ENCODE data around the gene MCC.

The MCC gene

DNA sequence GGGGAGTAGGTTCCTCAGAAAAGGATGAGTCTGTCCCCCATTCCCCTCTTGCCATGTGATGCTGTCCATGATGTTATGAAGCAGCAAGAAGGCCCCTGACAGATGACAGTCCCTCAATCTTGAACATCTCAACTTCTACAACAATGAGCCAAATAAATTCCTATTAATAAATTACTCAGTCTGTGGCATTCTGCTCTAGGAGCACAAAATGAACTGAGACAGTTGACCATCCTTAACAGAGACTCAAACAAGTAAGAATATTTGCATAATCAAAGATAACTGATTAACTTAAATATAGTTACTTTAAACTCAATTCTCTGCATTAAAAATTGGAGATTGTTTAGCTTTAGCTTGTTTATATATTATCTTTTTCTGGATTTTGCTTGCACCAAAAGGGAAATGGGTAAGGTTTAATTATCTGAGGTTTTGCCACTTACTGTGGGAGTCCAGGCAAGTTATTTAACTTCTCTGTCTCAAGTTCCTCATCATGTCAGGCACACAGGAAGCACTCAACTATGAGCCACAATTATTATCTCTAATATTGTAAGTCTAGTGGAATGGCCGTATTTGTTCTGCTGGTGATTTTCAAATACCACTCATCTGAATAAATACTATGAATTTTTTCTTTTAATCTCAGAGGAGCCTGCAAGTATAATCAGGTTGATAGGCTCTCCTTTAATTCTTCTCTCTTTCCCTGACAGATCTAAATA, 216.4 kb downstream of the MCC start:
- no peak for DNase-seq (ENCODE audit: low read depth, low spot score)

DNA sequence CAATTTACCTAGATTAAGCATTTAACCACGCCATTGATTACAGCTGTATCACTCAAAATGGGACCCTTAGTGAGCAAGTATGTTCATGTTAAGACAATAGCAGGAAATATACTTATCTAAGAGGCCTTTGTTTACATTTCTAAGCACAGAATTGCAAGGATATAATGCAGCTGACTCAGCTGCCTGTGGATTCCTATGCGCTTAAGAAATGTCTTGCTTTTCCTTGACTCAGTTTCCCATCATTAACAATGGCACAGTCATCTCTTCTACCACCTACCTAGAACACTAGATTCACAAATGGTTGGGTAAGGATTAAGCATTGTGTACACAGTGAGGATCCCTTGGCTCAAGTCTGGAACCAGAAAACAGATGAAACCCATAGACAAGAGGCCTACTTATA, 217.2 kb downstream of the MCC start:
- DNase-seq (ENCODE audit: low read depth, low spot score) = no peak

DNA sequence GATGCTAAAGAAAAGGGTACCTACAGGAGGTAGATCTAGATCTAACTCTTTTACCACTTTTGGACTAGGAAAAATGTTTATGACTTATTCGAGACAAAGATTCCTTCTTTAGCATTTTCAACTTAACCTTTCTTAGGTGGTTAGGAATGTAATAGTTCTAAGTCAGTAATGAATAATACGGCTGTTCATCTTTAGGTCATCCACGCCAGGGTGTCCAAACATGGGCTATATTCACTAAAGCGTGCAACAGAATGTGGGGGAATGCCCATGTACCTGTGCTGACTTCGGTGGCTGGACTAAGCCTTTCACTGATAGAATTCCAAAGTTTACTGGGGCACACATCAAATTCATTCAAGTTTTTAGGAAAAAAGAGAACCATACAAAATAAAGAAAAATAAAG, 218.2 kb downstream of the MCC start:
- DNase-seq (ENCODE audit: low read depth, low spot score) = no peak

DNA sequence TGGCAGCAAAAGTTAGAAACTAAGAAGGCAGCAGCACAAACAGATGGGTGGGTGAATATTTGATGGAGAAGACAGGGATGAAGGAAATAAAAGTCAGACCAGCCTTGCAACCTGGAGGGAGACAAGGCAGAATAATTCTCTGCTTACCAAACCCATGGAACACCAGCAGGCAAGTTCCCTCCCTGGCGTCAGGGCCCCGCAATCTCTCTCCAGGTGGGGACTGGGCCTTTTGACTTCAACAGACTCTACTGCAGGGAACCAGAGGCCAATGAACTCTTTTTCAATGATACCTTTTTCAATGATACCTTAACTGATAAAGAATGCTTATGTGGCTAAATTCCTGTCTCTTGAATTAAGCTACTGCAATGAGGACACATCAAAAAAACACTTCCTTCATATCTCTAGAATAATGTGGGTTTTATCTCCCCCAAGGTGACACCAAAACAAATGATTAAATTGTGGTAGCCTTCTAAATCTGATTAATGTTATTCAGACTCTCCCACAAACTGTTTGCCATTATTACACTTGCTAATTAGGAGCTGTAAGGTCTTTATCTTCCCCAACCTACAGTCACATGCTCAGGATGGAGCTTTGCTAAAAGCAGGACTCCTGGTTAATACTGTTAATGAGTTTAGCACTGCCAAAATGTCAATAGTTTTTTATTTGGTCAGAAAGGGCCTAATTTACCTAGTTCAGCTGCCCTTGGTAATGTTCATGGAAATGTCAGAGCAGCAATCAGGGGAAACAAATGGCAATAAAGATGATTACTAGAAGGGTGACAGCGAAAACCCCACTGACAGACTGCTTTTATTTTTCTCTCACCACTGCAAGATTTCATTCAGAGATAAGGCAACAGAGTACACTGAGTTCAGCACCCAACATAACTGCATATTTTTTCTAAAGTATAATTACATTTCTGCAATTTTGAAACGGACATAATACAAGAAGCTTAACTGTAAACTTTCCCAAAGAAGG, 218.9 kb downstream of the MCC start:
- DNase-seq (ENCODE audit: low read depth, low spot score) = no peak

DNA sequence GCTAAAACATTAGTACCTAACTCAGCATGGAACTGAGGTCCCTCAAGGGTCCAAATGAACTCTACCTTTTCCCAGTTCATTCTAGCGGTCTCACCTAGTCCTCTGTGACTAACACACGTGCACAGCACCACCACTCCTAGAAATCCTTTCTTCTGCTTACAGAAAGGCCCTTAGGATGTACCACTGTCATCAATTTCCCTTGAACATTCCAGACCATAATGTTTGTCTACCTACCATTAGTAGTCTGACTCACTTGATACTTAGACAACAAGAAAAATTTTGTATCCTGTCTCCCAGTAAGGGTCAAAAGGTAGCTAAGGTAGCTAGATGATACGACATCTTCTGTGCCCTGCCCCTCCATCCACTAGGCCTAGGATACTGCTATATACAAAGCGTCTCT, 220.0 kb downstream of the MCC start:
- no peak for DNase-seq (ENCODE audit: low read depth, low spot score)

DNA sequence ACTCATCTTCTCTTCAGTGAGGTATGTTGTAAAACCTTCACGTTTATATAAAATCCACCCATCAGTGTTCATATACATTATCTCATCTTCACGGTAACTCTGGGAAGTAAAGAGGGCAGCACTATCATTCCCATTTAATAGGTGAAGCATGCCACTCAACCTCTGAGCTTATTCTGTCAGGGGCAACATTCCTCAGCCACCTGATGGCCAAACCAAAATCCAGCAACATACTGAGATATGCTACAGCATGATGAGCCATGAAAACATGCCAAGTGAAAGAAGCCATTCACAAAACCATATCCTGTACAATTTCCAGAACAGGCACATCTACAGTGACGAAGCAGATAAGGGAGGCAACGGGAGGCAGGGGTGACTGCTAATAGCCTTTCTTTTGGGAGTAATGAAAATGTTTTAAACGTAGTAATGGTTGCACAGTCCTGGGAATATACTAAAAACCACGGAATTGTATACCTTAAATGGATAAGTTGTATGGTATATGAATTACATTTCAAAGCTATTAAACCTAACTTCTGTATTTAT, 220.8 kb downstream of the MCC start:
- DNase-seq (ENCODE audit: low read depth, low spot score) = no peak

DNA sequence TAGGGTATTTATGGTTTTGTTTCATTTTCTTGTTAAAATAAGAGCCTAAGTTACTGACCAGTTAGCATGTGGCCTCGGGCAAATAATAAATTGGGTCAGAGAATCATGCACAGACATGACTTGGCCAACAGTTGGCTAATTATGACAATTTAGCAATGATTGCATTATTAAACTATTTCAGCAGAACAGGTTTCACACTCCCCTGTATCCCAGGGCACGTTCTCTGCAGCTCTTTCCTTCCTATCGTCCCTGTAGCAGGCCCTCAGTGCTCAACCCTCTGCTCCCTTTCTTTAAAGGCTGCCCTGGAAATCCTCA, 221.4 kb downstream of the MCC start:
- no peak for DNase-seq (ENCODE audit: low read depth, low spot score)

DNA sequence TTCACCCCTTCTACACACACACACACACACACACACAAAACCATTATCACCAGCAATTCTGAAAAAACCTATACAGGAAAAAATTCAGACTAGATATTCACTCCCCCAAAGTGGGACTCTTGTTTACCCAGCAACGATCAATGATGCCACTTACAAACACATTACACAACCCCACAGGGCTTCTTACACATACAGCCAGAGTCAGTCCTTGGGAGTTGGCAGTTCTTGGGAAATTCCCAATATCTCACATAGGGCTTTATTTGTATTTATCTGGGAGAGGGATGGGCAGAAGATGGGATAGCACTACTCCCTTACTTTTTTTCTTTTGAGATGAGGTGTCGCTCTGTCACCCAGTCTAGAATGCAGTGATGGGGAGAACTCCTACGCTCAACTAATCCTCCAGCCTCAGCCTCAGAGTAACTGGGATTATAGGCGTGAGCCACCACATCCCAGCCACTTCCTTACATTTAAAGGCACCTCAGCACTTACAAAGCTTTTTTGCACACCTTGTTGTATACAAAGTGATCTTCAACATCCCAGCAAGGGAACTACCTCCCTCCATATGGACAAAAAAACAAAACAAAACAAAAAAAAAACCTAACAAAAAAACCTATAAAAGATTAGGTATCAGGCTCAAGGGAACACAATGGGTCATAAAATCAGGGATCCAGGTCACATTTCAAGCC, 221.9 kb downstream of the MCC start:
- DNase-seq (ENCODE audit: low read depth, low spot score) = no peak

DNA sequence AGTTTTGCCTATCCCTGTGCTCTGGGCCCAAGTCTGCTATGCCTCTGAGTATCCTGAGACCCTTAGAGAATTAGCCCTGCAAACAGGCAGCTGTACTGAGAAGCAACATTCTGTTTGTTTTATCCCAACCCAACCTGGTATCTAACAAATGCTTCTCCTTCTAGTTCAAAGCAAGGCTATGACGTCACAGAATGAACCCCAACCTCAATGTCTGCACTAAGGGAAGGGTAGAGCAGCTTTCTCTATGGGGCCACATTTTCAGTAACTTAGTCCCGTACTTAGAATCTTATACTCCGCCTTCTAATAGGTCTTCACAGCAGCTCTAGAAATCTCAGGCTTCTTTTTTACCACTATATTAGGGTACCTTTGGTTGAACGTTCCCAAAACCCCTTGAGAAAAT, 223.1 kb downstream of the MCC start:
- no peak for DNase-seq (ENCODE audit: low read depth, low spot score)

DNA sequence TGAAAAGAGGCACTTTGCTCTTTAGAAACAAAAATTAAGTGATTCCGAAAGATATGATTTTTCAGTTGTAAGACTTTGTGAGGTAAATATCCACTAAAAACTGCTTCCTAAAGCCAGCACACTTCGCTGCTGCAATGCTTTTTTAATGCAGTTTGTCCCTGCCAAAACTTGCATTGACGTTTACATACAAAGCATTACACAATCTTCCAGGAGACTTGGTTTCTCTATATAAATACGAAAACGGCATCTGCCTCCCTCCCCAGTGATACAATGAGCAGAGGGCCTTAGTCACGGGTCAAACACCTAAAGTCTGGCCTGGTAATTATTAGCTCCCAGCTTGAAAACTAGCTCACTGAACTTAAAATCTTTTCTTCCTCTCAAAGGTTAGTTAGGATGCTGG, 224.2 kb downstream of the MCC start:
- DNase-seq (ENCODE audit: low read depth, low spot score) = no peak

DNA sequence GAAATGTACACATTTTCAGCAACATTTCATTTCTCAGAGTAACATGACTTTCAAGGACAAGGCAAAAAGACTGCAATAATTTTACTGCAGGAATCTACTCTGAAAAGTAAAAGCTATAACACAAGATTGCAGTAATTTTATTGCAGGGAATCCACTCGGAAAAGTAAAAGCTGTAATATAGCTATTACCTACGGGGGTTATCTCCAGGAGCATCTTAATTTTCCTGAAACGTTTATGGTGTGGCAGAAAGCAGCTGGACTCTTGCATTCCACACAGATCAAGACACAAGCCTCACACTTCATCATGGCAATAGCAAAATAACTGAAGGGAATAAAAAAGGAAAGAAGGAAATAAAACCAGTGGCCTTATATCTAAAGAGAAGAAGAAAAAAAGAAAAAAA, 224.7 kb downstream of the MCC start:
- DNase-seq (ENCODE audit: low read depth, low spot score) = no peak

DNA sequence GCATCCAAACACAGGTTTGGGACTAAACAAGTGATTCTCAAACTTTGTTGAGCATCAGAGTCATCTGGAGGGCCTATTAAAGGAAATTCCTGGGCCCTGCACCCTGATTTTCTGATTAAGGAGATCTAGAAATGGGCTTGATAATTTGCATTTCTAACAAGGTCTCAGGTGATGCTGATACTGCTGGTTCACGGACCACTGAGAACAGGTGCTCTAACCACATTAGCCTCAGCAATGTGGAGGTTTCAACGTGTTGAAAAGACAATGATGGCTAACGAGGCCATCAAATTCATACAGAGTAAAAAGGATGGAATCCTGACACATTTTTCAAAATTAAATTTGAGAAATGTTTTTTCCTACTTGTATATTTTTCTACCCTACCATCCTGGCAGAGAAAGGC, 225.6 kb downstream of the MCC start:
- DNase-seq (ENCODE audit: low read depth, low spot score) = no peak

DNA sequence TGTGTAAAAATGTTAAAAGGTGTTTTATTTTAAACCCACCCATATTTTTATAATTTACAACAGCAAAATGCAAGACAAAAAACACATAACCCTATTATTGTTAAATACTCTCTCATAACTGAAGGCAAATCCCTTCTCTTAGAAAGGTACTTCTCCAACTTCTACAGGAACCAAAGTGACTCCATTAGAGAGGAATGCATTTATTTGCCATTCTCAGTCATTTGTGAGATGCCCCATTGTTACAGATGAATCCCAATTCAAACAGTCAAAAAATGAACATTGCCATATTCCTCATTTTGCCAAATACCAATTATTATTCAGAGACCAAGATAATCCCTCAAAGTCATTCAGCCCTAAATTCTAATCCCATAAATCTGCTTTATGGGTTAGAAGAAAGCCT, 229.2 kb downstream of the MCC start:
- DNase-seq (ENCODE audit: low read depth, low spot score) = no peak

DNA sequence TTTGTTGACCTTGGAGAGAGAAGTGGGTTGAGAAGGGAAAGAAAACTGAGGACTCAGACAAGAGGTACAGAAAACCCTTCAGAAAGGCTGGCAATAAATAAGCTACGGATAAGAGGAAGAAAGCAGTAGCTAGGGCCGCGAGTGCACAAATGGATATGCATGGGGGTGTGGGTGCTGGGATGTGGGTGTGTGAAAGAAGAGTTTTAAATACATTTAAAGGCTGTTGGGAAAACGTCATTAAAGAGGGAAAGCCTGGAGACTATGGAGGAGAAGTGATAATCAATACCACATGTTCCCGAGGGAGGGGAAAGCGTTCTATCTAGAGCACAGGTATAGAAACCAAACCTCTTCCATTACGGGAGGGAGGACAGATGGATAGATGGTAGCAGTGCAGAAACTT, 230.7 kb downstream of the MCC start:
- no peak for DNase-seq (ENCODE audit: low read depth, low spot score)

DNA sequence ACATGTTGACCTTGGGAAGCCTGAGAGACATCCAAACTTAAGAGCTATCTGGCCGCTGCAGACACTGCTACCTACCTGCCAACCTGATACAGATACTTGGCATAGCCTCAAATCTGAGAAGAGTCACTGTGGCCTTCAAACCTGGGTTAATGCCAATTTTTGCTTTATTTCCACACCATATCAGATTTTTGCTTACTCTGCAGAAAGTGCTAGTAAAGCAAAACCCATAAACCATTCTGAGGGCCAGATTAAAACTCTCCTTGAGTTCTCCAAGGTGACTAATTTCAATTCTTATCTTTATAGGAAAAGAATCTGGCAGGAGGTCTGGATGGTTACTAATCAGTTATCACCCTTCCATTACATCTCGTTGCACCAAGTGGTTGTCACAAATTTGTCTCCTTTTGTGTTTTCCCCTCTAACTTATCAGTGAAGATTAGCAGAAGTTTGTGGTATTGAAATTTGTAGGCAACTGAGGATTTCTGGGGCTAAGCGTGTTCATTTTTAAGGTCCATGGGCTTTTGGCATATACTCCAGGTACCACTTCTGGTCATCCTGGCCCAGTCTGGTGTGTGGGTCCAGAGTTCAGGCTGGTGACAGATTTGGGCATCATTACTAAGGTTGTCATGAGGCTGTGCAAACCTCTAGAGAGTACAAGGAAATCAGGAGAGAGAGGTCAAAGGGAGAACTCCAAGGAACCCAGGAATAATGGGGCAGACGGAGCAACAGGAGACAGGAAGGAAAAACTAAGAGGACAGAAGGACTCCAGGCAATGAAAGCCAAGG, 231.4 kb downstream of the MCC start:
- no peak for DNase-seq (ENCODE audit: low read depth, low spot score)

DNA sequence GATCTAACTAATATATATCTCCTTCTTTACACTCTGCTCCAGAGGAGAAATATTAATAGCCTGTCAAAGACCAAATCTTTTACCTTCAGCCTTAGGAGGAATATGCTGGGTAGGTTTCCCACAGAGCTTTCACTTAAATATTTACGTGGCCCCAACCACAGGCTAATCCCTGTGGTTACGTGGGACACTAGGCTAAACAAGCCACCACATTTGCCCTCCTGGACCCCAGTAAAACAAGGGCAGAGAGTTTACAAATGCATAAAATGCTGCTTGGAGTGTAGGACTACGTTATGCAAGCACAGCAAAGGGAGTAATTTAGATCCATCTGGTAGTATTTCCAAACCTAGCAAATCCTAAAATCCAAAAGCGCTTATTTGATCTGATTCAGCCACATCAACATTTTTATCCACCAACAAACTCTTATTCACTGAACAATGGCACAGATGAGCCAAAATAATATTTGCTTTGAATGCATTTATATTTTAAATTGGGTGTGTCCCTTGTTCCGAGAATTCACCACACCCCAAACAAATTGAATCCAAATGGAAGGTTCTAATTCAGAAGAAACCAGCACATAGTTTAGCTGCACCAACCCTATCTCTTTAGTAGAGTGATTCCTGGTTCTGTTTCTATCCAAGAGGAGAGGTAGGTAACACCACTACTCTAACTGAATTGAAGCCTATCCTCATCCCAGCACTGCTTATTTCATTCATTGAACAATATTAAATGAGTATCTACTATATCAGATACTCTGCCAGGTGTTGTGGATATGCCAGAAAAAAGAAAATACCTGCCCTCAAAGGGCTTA, 232.5 kb downstream of the MCC start:
- no peak for DNase-seq (ENCODE audit: low read depth, low spot score)

DNA sequence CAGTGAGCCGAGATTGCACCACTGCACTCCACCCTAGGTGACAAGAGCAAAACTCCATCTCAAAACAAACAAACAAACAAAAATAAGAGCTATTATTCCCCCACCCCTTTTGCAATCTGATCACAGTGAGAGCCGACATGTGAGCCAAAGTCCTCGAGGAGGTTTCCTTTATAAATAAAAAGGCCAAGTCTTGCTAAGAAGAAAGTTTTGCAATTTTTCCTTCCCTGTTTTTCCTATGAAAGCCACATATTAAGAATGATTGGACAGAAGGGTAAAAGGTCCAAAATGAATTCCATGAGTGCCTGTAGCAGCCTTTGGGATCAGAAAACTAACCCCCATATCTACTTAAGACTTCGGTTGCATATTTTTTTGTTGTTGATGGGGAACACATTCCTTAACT, 233.1 kb downstream of the MCC start:
- DNase-seq (ENCODE audit: low read depth, low spot score) = no peak

DNA sequence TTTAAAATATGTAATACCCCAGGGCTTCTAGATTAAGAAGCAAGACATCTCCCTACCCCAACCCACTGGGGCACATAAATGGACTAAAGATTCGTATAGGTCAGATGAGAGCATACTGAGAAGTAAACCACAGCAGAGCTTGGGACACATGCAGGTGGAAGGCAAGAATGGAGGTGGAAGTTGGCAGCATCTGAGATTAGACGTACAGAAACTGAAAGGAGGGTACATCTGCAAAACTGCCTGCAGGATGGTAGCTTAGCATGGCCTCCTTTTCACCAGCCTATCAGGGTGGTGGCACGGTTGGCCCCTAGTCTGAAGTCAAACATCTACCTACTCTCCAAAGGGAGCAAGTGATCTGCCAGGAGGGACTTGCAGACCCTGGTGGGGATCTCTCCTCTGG, 235.2 kb downstream of the MCC start:
- no peak for DNase-seq (ENCODE audit: low read depth, low spot score)

DNA sequence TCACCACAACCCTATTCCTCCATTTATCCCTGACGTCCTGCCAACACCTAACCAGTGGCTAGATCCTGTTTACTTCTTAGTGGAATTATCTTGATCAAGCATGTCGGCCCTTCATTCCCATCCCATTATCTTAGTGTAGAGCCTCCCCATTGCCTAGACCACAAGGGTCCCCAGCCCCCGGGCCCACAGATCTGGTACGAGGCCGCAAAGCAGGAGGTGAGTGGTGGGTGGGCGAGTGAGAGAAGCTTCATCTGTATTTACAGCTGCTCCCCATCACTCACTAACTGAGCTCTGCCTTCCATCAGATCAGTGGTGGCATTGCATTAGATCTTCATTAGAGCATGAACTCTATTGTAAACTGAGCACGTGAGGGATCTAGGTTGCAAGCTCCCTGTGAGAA, 236.2 kb downstream of the MCC start:
- no peak for DNase-seq (ENCODE audit: low read depth, low spot score)

DNA sequence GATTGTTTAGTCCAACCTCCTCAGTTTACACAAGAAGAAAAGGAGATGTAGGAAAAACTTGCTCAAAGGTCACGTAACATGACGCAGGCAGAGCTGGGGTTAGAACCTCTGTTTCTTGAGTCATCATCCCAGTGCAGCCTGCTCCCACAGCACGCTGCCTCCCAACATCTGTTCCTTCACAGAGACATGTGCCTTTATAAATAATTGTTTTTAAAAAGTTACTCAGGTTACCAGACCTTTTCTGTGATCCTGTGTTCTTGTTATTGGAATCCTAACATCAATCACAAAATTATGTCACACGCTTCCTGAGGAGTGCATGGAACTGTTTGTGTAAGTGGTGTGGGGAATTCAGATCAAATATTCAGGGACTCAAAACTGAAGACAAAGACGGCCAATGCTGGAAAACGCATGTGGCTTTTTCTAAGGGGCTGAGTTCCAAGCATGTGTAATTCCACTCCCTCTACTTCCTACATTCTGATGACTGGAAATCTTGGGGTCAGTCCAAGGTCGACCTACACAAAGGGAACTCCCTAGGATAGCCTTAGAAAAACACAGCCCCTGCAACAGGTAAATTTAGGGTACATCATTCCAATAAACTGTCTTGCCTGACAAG, 237.8 kb downstream of the MCC start:
- no peak for DNase-seq (ENCODE audit: low read depth, low spot score)

Data from activated naive CD8-positive, alpha-beta T cell treated with anti-CD3 and anti-CD28 coated beads, Interleukin-2, amount 50 U/mL, for 16 hours (primary cell).